22Rv1 (cell line): ENCODE results near the gene S100A13.

ENCODE experiments used
- ZFX ChIP-seq: fragments of 450-650 bp; IDR thresholded peaks from 2 replicates; pipeline ENCODE4 v1.6.1; 2017; ENCODE audit warnings: antibody characterized with exemption, borderline replicate concordance
- TF ChIP-seq, protein P1 (sequence below): fragments of 450-650 bp; IDR thresholded peaks from 2 replicates; pipeline ENCODE4 v1.5.1; 2017; ENCODE audit warnings: mild to moderate bottlenecking

- TF ChIP-seq, protein P1, sequence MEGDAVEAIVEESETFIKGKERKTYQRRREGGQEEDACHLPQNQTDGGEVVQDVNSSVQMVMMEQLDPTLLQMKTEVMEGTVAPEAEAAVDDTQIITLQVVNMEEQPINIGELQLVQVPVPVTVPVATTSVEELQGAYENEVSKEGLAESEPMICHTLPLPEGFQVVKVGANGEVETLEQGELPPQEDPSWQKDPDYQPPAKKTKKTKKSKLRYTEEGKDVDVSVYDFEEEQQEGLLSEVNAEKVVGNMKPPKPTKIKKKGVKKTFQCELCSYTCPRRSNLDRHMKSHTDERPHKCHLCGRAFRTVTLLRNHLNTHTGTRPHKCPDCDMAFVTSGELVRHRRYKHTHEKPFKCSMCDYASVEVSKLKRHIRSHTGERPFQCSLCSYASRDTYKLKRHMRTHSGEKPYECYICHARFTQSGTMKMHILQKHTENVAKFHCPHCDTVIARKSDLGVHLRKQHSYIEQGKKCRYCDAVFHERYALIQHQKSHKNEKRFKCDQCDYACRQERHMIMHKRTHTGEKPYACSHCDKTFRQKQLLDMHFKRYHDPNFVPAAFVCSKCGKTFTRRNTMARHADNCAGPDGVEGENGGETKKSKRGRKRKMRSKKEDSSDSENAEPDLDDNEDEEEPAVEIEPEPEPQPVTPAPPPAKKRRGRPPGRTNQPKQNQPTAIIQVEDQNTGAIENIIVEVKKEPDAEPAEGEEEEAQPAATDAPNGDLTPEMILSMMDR, result no peak
- no peak for TF ChIP-seq ZFX
Observed at GRCh38 chr1:153586347-153586746, 41.0 kb downstream of the S100A13 start.
